Right ventricle myocardium inferior (tissue), 1 donor: ENCODE results near the gene C1orf53. TPM values are rescaled to one million over a fixed set of nuclear protein-coding genes. Genes with fewer than 3 reads are reported as not detected.
"Not testable (repeated sequence)": the region's sequence is repeated elsewhere in the genome, so short reads cannot be mapped to it uniquely, and the experiment has no call there.

ENCODE experiments used
- ATAC-seq: fragments of 200-7000 bp; cut with Tn5 transposase; one replicate; pipeline ENCODE4 v1.9.1; 2020; ENCODE audit warnings: mild to moderate bottlenecking, moderate library complexity
- DNase-seq: peaks from one replicate; pipeline ENCODE4 v3.0.0; 2021; ENCODE audit errors: missing footprints
- intact Hi-C: fragments of 100-400 bp; cut with DNase I; formaldehyde crosslinking; loops from one replicate; pipeline ENCODE4 v1.11.0; 2022
- long read RNA-seq: library from polyadenylated mRNA; unstranded; transcript quantifications from one replicate; pipeline ENCODE4 v2.0.0, GENCODE V29; 2021
- total RNA-seq: library from RNA; stranded (reverse); fragmentation: NEBNext Ultra II Directional; extraction: Animal tissue kit (Norgen Biotek cat#: 25700); gene quantifications from one replicate; pipeline ENCODE4 v1.2.1, GENCODE V29; 2021
- donor health status: DM: no; HTN: yes; CAD: no; lungs with severe emphysema.

The C1orf53 gene
- 4.9 TPM for total RNA-seq
- long read RNA-seq, partial matches to known transcripts = 0 of 3 reads
- long read RNA-seq, other reads (novel, unspliced or antisense) = 0 of 3 reads

DNA sequence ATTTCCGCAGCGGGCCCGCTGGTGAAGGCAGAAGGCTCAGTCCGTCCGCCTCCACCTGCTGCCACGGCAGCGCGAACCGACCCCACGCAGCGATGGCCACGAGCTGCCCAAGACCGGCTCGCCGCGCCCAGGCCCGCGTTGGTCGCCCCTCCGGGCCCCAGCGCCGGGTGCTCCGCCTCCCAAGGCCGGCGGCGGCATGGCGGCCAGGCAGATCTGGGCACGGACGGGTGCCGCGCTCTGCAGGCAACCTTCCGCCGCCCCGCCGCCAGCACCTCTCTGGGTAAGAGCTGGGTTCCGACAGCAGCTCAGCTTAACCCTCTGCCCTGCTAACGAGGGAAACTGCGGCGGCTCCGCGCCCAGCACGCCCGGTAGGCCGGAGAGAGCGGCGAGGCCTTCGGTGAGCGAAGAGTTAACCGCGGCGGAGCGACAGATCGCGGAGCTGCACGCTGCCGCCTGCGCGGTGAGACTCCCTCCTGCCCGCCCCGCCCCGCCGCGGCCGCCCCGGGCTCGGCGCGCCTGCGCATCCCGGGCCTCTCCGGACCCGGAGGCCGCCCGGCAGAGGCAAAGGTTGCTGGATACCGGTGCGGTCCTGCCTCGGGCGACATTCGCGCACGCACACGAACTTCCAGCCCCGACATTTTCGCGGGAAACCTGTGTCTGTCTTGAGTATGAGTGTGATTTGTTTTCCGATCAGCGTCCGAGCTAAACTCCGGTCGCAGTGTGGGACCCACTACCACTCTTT, at the start of gene C1orf53:
Gene C1orf53 (plus strand): TSS at position 177 of the 742 bp plus-strand sequence. CDS start 20 bp downstream, at position 197.
- intact Hi-C loops = loop anchor here (10.0 kb wide), 2 partner anchors 288 to 562 kb away; no protein-coding TSS in a partner anchor
- ATAC-seq = peak; percentile 100

DNA sequence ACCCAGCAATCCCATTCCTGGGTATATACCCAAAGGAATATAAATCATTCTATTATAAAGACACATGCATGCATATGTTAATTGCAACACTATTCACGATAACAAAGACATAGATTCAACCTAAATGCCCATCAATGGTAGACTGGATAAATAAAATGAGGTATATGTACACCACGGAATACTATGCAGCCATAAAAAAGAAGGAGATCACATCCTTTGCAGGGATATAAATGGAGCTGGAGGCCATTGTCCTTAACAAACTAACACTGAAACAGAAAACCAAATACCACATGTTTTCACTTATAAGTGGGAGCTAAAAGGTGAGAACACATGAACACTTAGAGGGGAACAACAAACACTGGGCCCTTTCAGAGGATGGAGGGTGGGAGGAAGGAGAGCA, 46.7 kb upstream of the C1orf53 start:
- DNase-seq, ATAC-seq, intact Hi-C loops: not testable (repeated sequence)

More for the DNA sequence above, at the start of gene C1orf53:
- peak; percentile 92 for DNase-seq

GRCh38 chr1:197857477-197857876, 45.0 kb upstream of the C1orf53 start:
- DNase-seq (no peak), ATAC-seq (no peak)
- intact Hi-C loops = no loop called here

DNA sequence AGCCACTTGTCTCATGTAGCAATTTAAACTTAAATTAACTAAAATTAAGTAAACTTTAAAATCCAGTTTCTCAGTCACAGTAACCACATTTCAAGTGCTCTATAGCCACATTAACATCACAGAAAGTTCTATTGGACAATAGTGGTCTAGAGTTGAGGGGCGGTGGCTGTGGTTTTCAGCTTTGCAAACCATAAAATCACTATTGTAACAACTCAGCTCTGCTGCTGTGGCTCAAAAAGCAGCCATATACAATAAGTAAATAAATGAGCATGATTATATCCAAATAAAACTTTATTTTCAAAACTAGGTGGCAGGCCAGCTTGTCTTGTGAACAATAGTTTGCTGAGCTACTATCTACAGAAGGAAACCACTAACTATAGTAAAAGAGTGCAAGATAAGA, 43.4 kb upstream of the C1orf53 start:
- intact Hi-C loops = no loop called here
- DNase-seq (no peak), ATAC-seq (no peak)

DNA sequence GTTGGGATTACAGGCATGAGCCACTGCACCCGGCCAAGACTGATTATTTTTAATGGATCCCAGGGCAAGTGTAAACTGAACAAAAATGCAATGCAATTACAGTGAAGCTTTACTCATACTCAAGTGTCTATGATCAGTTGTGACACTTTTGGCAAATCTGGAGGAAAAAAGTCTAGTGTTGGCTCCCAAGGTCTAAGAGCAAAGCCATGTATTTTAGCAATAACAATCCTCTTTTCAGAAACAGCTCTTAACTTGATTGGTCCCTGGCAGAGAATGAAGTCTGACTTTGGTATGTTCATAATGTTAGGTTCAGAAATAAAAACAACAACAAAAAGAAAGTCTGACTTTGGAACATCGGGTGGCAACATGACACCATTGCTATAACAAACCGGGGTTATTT, 40.2 kb upstream of the C1orf53 start:
- no peak for DNase-seq
- intact Hi-C loops = no loop called here
- ATAC-seq = no peak

DNA sequence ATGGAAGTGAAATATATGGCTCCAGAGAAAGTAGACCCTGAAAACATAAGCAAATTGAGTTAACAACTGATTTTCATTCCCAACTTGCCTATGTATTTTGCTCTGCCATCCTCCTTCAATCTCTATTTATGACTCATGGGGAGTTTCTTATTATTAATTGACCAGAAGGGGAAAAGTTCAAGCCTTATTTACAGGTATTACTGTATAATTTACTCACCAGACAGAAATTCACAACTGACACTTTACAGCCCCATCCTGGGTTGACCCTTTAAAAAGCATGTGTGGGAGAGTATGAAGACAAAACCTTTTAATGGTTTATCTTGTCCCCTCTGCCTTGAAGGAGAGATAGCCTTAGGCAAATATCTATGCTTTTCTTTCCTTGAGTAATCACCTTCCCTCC, 39.8 kb upstream of the C1orf53 start:
- no peak for DNase-seq
- ATAC-seq = no peak
- intact Hi-C loops = no loop called here

DNA sequence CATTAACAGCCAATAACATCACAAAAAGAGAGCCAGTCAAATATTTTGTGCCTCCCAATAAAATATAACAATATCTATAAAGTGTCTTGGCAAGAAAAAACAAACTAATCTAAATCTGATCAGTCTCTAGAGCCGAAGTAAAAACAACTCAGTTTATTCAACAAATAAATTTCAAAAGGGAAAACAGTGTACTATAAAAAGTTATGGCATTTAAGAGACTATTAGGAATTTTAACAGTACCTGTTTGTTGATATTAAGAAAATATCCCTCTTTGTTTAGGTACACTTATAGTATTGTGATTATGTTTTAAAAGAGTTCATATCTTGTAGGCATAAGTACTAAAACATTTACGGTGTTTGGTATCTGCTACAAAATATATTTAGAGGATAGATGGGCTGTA, 36.6 kb upstream of the C1orf53 start:
- ATAC-seq = no peak
- DNase-seq = no peak
- intact Hi-C loops = loop anchor here (5.0 kb wide), 1 partner anchor 339 kb away; no protein-coding TSS in a partner anchor

GRCh38 chr1:197868751-197869489, 33.5 kb upstream of the C1orf53 start:
- DNase-seq (no peak), ATAC-seq (peak; percentile 86)
- intact Hi-C loops = loop anchor here (2.0 to 5.0 kb wide), 2 partner anchors 252 to 342 kb away; no protein-coding TSS in a partner anchor

DNA sequence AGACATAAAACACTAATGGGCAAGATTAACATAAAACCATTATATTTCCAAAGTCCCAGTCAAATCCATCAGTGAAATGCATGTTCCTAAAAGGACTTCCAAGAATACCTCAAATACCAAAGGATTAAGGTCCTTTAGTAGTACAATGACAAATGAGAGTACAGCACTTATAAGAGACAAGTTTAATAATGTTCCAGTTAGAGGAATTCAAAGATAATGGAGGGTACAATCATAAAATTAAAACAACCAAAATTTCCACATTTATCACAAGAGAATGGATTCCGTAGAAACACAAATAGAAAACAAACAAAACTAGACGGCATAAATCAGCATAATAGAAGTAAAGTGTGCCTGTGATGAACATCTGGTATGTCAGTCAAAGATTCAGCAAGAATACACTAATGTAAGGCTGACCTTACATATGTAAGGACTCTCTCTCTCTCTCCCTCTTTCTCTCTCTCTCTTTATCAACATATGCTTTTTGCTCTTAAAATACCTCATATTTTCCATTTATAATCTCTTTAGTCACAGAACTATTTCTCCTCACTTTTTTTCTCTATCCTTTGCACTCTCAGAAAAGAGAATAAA, 32.8 kb upstream of the C1orf53 start:
- ATAC-seq = no peak
- no peak for DNase-seq
- intact Hi-C loops = loop anchor here (2.0 to 5.0 kb wide), 2 partner anchors 253 to 342 kb away; no protein-coding TSS in a partner anchor

GRCh38 chr1:197876894-197877293, 25.5 kb upstream of the C1orf53 start:
- DNase-seq (no peak), ATAC-seq (no peak)
- intact Hi-C loops = no loop called here

DNA sequence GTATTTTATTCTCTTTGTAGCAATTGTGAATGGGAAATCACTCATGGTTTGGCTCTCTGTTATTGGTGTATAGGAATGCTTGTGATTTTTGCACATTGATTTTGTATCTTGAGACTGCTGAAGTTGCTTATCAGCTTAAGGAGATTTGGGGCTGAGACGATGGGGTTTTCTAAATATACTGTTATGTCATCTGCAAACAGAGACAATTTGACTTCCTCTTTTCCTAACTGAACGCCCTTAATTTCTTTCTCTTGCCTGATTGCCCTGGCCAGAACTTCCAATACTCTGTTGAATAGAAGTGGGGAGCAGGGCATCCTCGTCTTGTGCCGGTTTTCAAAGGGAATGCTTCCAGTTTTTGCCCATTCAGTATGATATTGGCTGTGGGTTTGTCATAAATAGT, 22.0 kb upstream of the C1orf53 start:
- intact Hi-C loops, DNase-seq, ATAC-seq: not testable (repeated sequence)

GRCh38 chr1:197882241-197882640, 20.2 kb upstream of the C1orf53 start:
- intact Hi-C loops = not testable (repeated sequence)

GRCh38 chr1:197884173-197884572, 18.3 kb upstream of the C1orf53 start:
- intact Hi-C loops = no loop called here
- ATAC-seq (no peak), DNase-seq (peak; percentile 35)

More at GRCh38 chr1:197882241-197882640, 20.2 kb upstream of the C1orf53 start:
- not testable (repeated sequence) for ATAC-seq, DNase-seq

GRCh38 chr1:197890936-197891335, 11.5 kb upstream of the C1orf53 start:
- ATAC-seq = no peak
- intact Hi-C loops = no loop called here
- DNase-seq = no peak

- intact Hi-C loops = no loop called here
- ATAC-seq (no peak), DNase-seq (no peak)
Observed at GRCh38 chr1:197892684-197893083, 9.7 kb upstream of the C1orf53 start.

DNA sequence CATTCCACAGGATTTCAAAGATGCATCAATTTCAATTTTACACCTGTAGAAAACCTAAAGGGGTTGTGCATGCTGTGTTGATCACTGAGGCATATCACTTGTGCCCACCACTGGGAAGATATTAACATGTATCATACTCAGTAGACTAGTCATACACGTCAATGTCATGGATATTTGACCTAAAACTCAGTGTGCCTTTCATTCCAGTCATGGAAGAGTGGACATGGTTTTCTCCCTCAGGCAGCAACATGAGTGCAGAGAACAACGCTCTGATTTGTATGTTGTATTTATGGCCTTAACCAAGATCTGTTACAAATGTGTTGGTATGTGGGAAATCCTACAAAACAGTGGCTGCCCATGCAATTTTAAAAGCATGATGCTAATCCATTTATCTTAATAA, 6.1 kb upstream of the C1orf53 start:
- DNase-seq (no peak), ATAC-seq (no peak)
- intact Hi-C loops = no loop called here

- intact Hi-C loops = no loop called here
- DNase-seq = no peak
- ATAC-seq = no peak
Observed at GRCh38 chr1:197899037-197899436, 3.4 kb upstream of the C1orf53 start.

DNA sequence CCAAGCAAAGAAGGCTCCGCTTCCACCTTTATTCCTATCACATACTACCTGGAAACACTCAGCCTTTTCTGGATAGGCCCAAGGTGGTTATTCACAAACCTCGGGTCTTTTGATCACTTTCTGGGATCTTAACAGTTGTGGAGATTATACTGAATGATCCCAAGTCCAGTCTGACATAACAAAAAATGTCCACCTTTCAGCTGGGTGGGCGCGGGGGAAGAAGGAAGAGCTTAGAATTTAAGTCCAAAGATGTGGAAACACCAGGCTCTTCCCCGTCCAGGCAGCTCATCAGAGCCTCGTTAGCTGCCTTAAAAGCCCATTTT, 338 bp upstream of the C1orf53 start:
- intact Hi-C loops = loop anchor here (10.0 kb wide), 2 partner anchors 287 to 563 kb away; no protein-coding TSS in a partner anchor
- ATAC-seq (no peak), DNase-seq (no peak)

DNA sequence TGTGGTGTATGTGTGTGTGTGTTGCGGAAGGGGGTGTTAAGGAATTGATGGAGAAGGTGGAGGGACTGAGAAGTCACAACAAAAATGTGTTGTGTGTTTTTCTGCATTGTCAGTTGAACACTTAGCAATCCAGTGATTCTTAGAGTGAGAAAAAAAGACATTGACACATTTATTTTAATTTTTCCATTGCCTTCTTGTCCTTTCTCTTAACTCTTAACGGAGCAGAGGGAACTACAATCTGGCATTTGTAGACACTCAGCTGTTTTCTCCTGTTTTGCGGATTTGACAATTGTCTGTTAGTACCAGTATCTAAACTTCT, 725 bp downstream of the C1orf53 start:
- ATAC-seq (no peak), DNase-seq (no peak)
- intact Hi-C loops = loop anchor here (10.0 kb wide), 2 partner anchors 288 to 562 kb away; no protein-coding TSS in a partner anchor
